B cell (primary cell): ENCODE measurements around the gene C3orf38.

Experiments used
- EZH2 ChIP-seq: IDR thresholded peaks from 2 replicates; pipeline ENCODE4 v1.6.1; 2012; ENCODE audit warnings: borderline replicate concordance, low read depth, mild to moderate bottlenecking, moderate library complexity, low read length; ENCODE audit not compliant: insufficient read depth, poor library complexity, severe bottlenecking
- TF ChIP-seq, protein P1 (sequence below): fragments of 200-600 bp; IDR thresholded peaks from one replicate; pipeline ENCODE4 v1.8.0; 2022; ENCODE audit warnings: antibody characterized with exemption, mild to moderate bottlenecking

DNA sequence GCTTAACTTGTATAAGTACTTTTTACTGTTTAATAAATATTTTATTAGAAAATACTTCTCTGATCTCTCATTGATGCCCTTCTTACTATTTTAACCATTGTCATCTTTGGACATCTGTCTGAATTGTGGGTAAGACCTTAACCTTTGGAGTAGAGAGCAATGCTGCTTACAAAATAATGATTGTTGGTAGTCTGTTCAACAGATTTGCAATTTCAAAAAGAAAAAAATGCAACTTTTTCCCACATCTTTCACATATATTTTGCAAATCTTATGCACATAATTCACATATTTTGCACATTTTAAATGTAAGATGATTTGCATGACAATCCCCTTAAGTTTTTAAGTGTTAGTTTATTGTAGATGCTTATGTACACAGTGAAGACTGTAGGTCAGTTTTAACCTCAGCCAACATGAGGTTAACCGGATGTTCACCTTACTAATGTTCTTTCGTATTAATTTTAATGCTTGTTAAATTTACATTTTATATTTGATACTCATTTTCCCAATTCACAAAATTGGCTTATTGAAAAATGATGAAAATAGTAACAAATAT is 16.7 kb downstream of the C3orf38 start:
- TF ChIP-seq, protein P1, sequence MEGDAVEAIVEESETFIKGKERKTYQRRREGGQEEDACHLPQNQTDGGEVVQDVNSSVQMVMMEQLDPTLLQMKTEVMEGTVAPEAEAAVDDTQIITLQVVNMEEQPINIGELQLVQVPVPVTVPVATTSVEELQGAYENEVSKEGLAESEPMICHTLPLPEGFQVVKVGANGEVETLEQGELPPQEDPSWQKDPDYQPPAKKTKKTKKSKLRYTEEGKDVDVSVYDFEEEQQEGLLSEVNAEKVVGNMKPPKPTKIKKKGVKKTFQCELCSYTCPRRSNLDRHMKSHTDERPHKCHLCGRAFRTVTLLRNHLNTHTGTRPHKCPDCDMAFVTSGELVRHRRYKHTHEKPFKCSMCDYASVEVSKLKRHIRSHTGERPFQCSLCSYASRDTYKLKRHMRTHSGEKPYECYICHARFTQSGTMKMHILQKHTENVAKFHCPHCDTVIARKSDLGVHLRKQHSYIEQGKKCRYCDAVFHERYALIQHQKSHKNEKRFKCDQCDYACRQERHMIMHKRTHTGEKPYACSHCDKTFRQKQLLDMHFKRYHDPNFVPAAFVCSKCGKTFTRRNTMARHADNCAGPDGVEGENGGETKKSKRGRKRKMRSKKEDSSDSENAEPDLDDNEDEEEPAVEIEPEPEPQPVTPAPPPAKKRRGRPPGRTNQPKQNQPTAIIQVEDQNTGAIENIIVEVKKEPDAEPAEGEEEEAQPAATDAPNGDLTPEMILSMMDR: no peak
- TF ChIP-seq EZH2: no peak
